Body of pancreas (tissue), 4 donors: ENCODE measurements around the gene POLG. TPM values are rescaled to one million over a fixed set of nuclear protein-coding genes. Genes with fewer than 3 reads are reported as not detected.
A peak's percentile ranks its signal among the peaks of the same experiment; 100 is the strongest.

Experiments
- ATAC-seq: fragments of 150-250 bp; one replicate; pipeline ENCODE4 v1.9.1; 2016
- DNase-seq, 4 donors: peaks; one replicate each; pipeline ENCODE4 v3.0.0-alpha.2; 2019
- H3K27ac ChIP-seq, 4 donors: fragments of 200-600 bp; sonication (generic); 1 replicate in 3 of 4; 2 replicates in 1 of 4; pipeline versions ENCODE4 v1.5.1 to v1.6.1; 2016 to 2019; ENCODE audit warnings: mild to moderate bottlenecking in 1 of 4, mixed read lengths in 1 of 4, moderate library complexity in 1 of 4
- H3K27me3 ChIP-seq, 2 donors: fragments of 200-600 bp; sonication (generic); one replicate each; pipeline ENCODE4 v1.6.0; 2016; ENCODE audit warnings: mild to moderate bottlenecking in 1 of 2
- H3K36me3 ChIP-seq, 2 donors: fragments of 200-600 bp; sonication (generic); replicated peaks in 1 of 2; 2 replicates each; pipeline ENCODE4 v1.5.1; 2016; ENCODE audit warnings: low read depth in 2 of 2; ENCODE audit not compliant: insufficient read depth in 1 of 2
- H3K4me1 ChIP-seq: fragments of 200-600 bp; sonication (generic); one replicate; pipeline ENCODE4 v1.6.0; 2016
- H3K4me3 ChIP-seq, 2 donors: fragments of 200-600 bp; sonication (generic); 1 replicate in 1 of 2; 2 replicates in 1 of 2; pipeline ENCODE4 v1.5.1; 2016 to 2019
- H3K9me3 ChIP-seq, 3 donors: fragments of 200-600 bp; sonication (generic); 1 replicate in 2 of 3; 2 replicates in 1 of 3; pipeline ENCODE4 v1.5.1; 2016
- POLR2A ChIP-seq, 3 donors: fragments of 450-650 bp; IDR thresholded peaks; one replicate each; pipeline ENCODE4 v1.6.1; 2016; ENCODE audit warnings: antibody characterized with exemption in 3 of 3, mild to moderate bottlenecking in 2 of 3
- WGBS, 2 donors: methylation state at CpG; one replicate each; pipeline ENCODE4 v1.1.5; 2017; 5-methylcytosine and 5-hydroxymethylcytosine counted together
- intact Hi-C: fragments of 100-400 bp; cut with DNase I; formaldehyde crosslinking; loops from one replicate; pipeline ENCODE4 v1.15.1; 2023
- total RNA-seq, 2 donors: library from RNA; depleted of rRNA; stranded (reverse); fragments of >200 nt; gene quantifications; one replicate each; pipeline ENCODE4 v1.1.0, GENCODE V29; 2016
- TF ChIP-seq, protein P1 (sequence below), 7 experiments: fragments of 450-650 bp in 4 of 7; fragments of 200-600 bp in 3 of 7; sonication (generic) in 3 of 7; IDR thresholded peaks; one replicate each; pipeline ENCODE4 v1.5.1; 2016 to 2019; ENCODE audit warnings: antibody characterized with exemption in 7 of 7

Gene POLG
- total RNA-seq, 2 donors from 2014 or later, result 60.7 to 67.2 TPM

DNA sequence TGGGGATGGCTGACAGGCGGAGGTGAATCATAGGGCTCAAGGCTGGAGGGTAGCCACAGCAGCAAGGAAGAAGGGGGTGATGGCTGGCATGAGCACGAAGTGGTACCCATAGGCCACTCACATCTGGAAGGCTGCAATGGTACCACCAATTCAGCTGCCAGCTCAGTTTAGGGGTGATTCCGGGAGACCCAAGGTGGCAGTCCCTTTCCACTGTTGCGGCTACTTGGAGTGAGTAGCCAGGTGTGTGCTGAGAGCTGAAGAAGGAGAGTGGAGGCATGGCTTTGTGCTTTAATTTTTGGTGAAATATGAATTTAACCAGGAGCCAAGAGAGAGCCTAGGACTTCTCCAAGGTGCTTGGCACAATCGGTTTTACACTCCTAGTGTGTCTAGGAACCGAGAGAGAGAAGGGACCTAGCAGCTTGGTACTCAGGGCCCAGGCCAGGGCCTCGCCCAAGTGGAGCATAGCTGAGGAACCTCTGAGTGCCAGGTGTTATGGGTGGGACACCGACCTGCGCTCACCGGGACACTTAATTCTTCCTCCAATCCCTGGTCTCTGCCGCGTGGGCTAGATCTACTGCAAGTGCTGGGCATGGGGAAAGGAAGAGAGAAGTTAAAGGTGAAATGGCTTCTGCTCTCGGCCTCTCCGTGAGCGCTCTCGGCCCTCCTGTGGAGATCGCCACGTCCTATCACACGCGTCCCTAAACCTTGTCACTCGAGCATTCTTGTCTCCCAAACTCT is 32.2 kb upstream of the POLG start:
- no peak for TF ChIP-seq POLR2A (IDR thresholded peaks at IDR 0.05)
- TF ChIP-seq, protein P1, sequence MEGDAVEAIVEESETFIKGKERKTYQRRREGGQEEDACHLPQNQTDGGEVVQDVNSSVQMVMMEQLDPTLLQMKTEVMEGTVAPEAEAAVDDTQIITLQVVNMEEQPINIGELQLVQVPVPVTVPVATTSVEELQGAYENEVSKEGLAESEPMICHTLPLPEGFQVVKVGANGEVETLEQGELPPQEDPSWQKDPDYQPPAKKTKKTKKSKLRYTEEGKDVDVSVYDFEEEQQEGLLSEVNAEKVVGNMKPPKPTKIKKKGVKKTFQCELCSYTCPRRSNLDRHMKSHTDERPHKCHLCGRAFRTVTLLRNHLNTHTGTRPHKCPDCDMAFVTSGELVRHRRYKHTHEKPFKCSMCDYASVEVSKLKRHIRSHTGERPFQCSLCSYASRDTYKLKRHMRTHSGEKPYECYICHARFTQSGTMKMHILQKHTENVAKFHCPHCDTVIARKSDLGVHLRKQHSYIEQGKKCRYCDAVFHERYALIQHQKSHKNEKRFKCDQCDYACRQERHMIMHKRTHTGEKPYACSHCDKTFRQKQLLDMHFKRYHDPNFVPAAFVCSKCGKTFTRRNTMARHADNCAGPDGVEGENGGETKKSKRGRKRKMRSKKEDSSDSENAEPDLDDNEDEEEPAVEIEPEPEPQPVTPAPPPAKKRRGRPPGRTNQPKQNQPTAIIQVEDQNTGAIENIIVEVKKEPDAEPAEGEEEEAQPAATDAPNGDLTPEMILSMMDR (IDR thresholded peaks at IDR 0.05), result no peak
- no peak for ATAC-seq
- Histone ChIP-seq H3K27me3 (peaks cover 0 to 65% of the 10 kb centered on the region in 2 donors), H3K4me1 (peaks cover 32% of the 10 kb centered on the region), H3K27ac (no peak overlapping the region), H3K36me3 (no peaks in the 10 kb centered on the region), H3K9me3 (no peaks in the 10 kb centered on the region), H3K4me3 (no peak overlapping the region)
- WGBS, 2 donors, result 12 to 22% methylated on average over 14 to 21 of the region's 21 CpGs
- no peak for DNase-seq
- intact Hi-C loops, result loop anchor here (10.0 kb wide), 1 partner anchor 188 kb away; no protein-coding TSS in a partner anchor

DNA sequence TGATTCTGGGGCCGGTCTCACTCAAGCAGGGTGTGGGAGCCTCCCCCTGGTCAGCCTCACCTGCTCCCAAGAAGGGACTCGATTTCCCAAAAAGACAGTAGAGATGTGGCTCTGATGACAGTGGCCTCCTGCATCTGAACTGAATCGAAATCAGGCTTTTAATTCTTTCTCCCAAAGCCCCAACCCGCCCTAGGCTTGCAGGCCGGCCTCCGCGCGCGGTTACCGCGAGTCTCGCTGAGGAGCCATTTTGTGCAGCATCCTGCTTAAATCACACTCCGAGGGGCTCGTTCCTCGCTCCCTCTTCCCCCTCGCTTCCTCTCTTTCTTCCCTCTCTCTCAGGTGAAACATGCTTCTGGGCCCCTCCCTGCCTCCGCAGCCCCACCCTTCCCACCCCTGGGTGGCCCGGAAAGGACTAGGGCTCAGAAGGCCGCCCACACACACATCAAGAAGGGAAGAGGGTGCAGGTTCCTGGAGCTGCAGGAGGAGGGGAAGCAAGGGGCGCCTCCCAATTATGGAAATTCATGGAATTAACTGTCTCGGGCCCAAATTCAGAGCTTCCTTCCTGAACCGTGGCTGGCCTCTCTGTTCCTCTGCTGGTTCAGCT is 30.9 kb upstream of the POLG start:
- no peak overlapping the region for H3K4me3 ChIP-seq
- ATAC-seq (no peak), DNase-seq (no peak)
- WGBS, 2 donors, result 16 to 17% methylated on average over 21 to 22 of the region's 22 CpGs
- no peak for TF ChIP-seq POLR2A (IDR thresholded peaks at IDR 0.05)
- TF ChIP-seq, protein P1 (IDR thresholded peaks at IDR 0.05), result no peak
- peaks cover 25% of the 10 kb centered on the region for H3K4me1 ChIP-seq
- H3K27me3 ChIP-seq, result peaks cover 0 to 66% of the 10 kb centered on the region in 2 donors
- no peaks in the 10 kb centered on the region for H3K36me3 ChIP-seq
- no peak overlapping the region for H3K27ac ChIP-seq
- H3K9me3 ChIP-seq, result no peaks in the 10 kb centered on the region
- intact Hi-C loops, result loop anchor here (10.0 kb wide), 1 partner anchor 189 kb away; no protein-coding TSS in a partner anchor

DNA sequence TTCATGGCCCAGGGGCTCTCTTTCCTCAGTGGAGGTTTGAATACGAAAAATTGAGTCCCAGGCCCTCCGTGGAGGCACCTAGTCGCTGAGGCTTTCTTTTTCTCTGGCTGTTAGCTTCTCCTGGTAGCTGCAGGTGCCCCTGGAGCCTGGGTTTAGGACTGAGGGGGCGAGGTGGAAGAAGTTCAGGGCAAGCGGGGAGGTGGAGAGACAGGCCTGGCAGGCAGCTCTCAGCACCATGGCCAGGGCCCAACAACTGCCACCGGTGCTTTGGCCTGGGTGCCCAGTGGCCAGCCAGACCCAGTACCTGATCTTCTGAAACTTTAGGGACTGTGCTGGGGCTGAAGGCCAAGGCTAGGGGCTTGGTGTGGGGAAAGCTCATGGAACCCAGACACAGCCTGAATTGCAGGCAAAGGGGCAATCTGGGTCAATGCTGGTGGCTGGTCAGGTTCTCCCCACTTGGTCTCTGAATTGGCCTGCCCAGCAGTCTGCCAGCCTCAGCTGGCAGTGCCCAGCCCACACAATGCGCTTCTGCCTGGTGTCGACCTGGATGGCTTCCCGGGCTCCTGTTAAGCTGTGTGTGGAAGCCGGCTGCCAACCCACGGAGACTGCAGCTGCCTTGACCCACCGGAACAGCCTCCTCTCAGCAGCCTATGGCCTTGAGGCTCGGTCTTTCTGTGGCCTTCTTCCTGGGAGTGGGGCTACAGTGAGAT is 30.3 kb upstream of the POLG start:
- no peak for ATAC-seq
- intact Hi-C loops, result loop anchor here (5.0 to 10.0 kb wide), 2 partner anchors 52 to 190 kb away; no protein-coding TSS in a partner anchor

DNA sequence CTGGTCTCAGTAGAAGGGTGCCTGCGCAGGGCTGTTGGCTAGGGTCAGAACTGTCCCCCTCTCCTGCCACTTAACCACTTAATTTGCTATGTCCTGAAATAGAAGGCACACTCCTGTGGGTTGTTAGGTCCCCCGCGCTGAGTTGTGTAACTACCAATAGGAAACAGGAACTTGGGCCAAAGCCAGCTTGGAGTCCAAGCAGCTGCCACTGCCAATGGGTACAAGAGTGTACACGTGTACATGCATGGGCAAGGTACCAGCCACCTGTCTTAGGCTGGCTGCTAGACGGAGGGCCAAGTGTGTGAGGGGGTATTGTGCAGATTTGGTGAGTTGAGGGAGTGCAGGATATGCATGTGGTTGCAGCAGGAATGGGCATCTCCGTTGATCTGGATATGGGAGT is 29.7 kb upstream of the POLG start:
- Histone ChIP-seq H3K27me3 (peaks cover 0 to 69% of the 10 kb centered on the region in 2 donors), H3K4me3 (no peak overlapping the region), H3K9me3 (no peaks in the 10 kb centered on the region), H3K27ac (no peak overlapping the region), H3K4me1 (peaks cover 27% of the 10 kb centered on the region), H3K36me3 (no peaks in the 10 kb centered on the region)
- intact Hi-C loops, result loop anchor here (5.0 to 10.0 kb wide), 2 partner anchors 53 to 190 kb away; no protein-coding TSS in a partner anchor
- no peak for TF ChIP-seq POLR2A (IDR thresholded peaks at IDR 0.05)
- TF ChIP-seq, protein P1 (IDR thresholded peaks at IDR 0.05), result no peak
- ATAC-seq, result no peak
- peak in 3 of 4 donors; percentile 40 to 62 (median 48) for DNase-seq
- 16 to 18% methylated on average over 5 to 6 of the region's 6 CpGs for WGBS, 2 donors

More for the DNA sequence above, 30.3 kb upstream of the POLG start:
- Histone ChIP-seq H3K4me1 (peaks cover 25% of the 10 kb centered on the region), H3K27ac (no peak overlapping the region), H3K4me3 (no peak overlapping the region), H3K27me3 (peaks cover 0 to 65% of the 10 kb centered on the region in 2 donors), H3K9me3 (no peaks in the 10 kb centered on the region), H3K36me3 (no peaks in the 10 kb centered on the region)
- TF ChIP-seq, protein P1 (IDR thresholded peaks at IDR 0.05), result no peak
- TF ChIP-seq POLR2A (IDR thresholded peaks at IDR 0.05), result no peak
- DNase-seq, result no peak
- 20% methylated on average over 4 to 13 of the region's 13 CpGs for WGBS, 2 donors
